Keratinocyte (primary cell): Measurements from ENCODE around the gene TCF23. TPM values are rescaled to one million over a fixed set of nuclear protein-coding genes. Genes with fewer than 3 reads are reported as not detected.

Source experiments
- DNase-seq: peaks from one replicate; pipeline ENCODE4 v3.0.0-alpha.2; 2011; ENCODE audit warnings: low read depth, missing footprints, low spot score
- FAIRE-seq: peaks from 2 replicates; lab custom pipeline; 2011; peaks lifted over from hg19 to GRCh38; lab: Jason Lieb, UNC
- H2AFZ ChIP-seq: 2 replicates; pipeline ENCODE4 v1.6.0; 2012; ENCODE audit warnings: low read length, control low read depth, inconsistent platforms; ENCODE audit not compliant: control insufficient read depth
- H3K27ac ChIP-seq: 2 replicates; pipeline ENCODE4 v1.5.1; 2011; ENCODE audit warnings: low read length; ENCODE audit not compliant: control insufficient read depth, insufficient read depth
- H3K27me3 ChIP-seq: 3 replicates; pipeline ENCODE4 v1.6.0; 2011; ENCODE audit warnings: low read length; ENCODE audit not compliant: control insufficient read depth, insufficient read depth; ENCODE audit errors: extremely low read depth
- H3K36me3 ChIP-seq, 2 experiments: 2 replicates in 1 of 2; 3 replicates in 1 of 2; pipeline ENCODE4 v1.5.1; 2011; ENCODE audit warnings: low read length in 2 of 2, mild to moderate bottlenecking in 1 of 2; ENCODE audit not compliant: control insufficient read depth in 2 of 2, insufficient read depth in 2 of 2; ENCODE audit errors: extremely low read depth in 1 of 2
- H3K4me1 ChIP-seq: 3 replicates; pipeline ENCODE4 v1.5.1; 2011; ENCODE audit warnings: low read length; ENCODE audit not compliant: control insufficient read depth, insufficient read depth; ENCODE audit errors: extremely low read depth
- H3K4me2 ChIP-seq: 3 replicates; pipeline ENCODE4 v1.6.0; 2011; ENCODE audit warnings: low read depth, low read length; ENCODE audit not compliant: control insufficient read depth, insufficient read depth; ENCODE audit errors: extremely low read depth
- H3K4me3 ChIP-seq, 3 experiments: fragments of 200-600 bp in 1 of 3; sonication (generic) in 1 of 3; 2 replicates in 2 of 3; 3 replicates in 1 of 3; pipeline ENCODE4 v1.5.1; 2011 to 2016; ENCODE audit warnings: low read length in 3 of 3, mild to moderate bottlenecking in 3 of 3, control low read depth in 2 of 3, inconsistent platforms in 1 of 3, low read depth in 1 of 3, mixed read lengths in 1 of 3, mixed run types in 1 of 3, moderate library complexity in 1 of 3; ENCODE audit not compliant: control insufficient read depth in 2 of 3, insufficient read depth in 2 of 3; ENCODE audit errors: extremely low read depth in 1 of 3
- H3K79me2 ChIP-seq: 2 replicates; pipeline ENCODE4 v1.6.0; 2012; ENCODE audit warnings: low read length; ENCODE audit not compliant: control insufficient read depth, insufficient read depth
- H3K9ac ChIP-seq: 3 replicates; pipeline ENCODE4 v1.6.0; 2011; ENCODE audit warnings: low read length; ENCODE audit not compliant: control insufficient read depth, insufficient read depth; ENCODE audit errors: extremely low read depth
- H3K9me1 ChIP-seq: 3 replicates; pipeline ENCODE4 v1.6.0; 2011; ENCODE audit warnings: low read length; ENCODE audit not compliant: control insufficient read depth, insufficient read depth; ENCODE audit errors: extremely low read depth
- H3K9me3 ChIP-seq: 2 replicates; pipeline ENCODE4 v1.5.1; 2012; ENCODE audit warnings: low read depth, low read length; ENCODE audit not compliant: control insufficient read depth
- H4K20me1 ChIP-seq: 3 replicates; pipeline ENCODE4 v1.6.0; 2011; ENCODE audit warnings: low read length; ENCODE audit not compliant: control insufficient read depth, insufficient read depth; ENCODE audit errors: extremely low read depth
- EZH2 ChIP-seq: IDR thresholded peaks from one replicate; pipeline ENCODE4 v1.6.1; 2012; ENCODE audit warnings: inconsistent platforms, mild to moderate bottlenecking, low read length, moderate library complexity
- dilution Hi-C: fragments of 300-500 bp; cut with MboI; formaldehyde crosslinking; loops from one replicate; pipeline ENCODE4 v1.7.0; 2020; ENCODE audit warnings: low sequenced_read_pairs; ENCODE audit not compliant: extremely low pct_ligation_motif_present
- polyA plus RNA-seq, 5 experiments: library from polyadenylated mRNA; depleted of rRNA in 3 of 5; stranded (reverse) in 3 of 5; stranded (forward) in 1 of 5; unstranded in 1 of 5; fragments of >200 nt; gene quantifications; 1 replicate in 1 of 5; 2 replicates in 3 of 5; 3 replicates in 1 of 5; pipeline versions ENCODE4 v1.2.1 to v1.2.3, GENCODE V29; 2011 to 2012; ENCODE audit warnings: missing spikeins in 2 of 5, low read depth in 1 of 5, low replicate concordance in 1 of 5
- TF ChIP-seq, protein P1 (sequence below), 3 experiments: IDR thresholded peaks in 1 of 3; conservative IDR thresholded peaks in 1 of 3; optimal IDR thresholded peaks in 1 of 3; 2 replicates in 2 of 3; 3 replicates in 1 of 3; pipeline versions ENCODE3 to v1.5.1; 2011; ENCODE audit warnings: low read length in 3 of 3, mild to moderate bottlenecking in 3 of 3, moderate library complexity in 2 of 3, control low read depth in 1 of 3, inconsistent platforms in 1 of 3; ENCODE audit not compliant: insufficient read depth in 2 of 3; ENCODE audit errors: extremely low read depth in 1 of 3

Gene TCF23
- polyA plus RNA-seq, 1 donor (not counting 4 experiments of a cell fraction or from before 2014, with no cell fraction given), result not detected

GRCh38 chr2:27160191-27160590 lies 11.4 kb downstream of the TCF23 start:
- no peak for TF ChIP-seq EZH2
- TF ChIP-seq, protein P1, sequence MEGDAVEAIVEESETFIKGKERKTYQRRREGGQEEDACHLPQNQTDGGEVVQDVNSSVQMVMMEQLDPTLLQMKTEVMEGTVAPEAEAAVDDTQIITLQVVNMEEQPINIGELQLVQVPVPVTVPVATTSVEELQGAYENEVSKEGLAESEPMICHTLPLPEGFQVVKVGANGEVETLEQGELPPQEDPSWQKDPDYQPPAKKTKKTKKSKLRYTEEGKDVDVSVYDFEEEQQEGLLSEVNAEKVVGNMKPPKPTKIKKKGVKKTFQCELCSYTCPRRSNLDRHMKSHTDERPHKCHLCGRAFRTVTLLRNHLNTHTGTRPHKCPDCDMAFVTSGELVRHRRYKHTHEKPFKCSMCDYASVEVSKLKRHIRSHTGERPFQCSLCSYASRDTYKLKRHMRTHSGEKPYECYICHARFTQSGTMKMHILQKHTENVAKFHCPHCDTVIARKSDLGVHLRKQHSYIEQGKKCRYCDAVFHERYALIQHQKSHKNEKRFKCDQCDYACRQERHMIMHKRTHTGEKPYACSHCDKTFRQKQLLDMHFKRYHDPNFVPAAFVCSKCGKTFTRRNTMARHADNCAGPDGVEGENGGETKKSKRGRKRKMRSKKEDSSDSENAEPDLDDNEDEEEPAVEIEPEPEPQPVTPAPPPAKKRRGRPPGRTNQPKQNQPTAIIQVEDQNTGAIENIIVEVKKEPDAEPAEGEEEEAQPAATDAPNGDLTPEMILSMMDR (optimal IDR thresholded peaks at IDR 0.05 in 1 of 3, IDR thresholded peaks at IDR 0.05 in 1 of 3, conservative IDR thresholded peaks at IDR 0.05 in 1 of 3; ENCODE audit: extremely low read depth in 1 of 3, insufficient read depth in 2 of 3, low read length in 3 of 3), result no peak
- no peak overlapping the region for H2AFZ ChIP-seq
- FAIRE-seq, result no peak

DNA sequence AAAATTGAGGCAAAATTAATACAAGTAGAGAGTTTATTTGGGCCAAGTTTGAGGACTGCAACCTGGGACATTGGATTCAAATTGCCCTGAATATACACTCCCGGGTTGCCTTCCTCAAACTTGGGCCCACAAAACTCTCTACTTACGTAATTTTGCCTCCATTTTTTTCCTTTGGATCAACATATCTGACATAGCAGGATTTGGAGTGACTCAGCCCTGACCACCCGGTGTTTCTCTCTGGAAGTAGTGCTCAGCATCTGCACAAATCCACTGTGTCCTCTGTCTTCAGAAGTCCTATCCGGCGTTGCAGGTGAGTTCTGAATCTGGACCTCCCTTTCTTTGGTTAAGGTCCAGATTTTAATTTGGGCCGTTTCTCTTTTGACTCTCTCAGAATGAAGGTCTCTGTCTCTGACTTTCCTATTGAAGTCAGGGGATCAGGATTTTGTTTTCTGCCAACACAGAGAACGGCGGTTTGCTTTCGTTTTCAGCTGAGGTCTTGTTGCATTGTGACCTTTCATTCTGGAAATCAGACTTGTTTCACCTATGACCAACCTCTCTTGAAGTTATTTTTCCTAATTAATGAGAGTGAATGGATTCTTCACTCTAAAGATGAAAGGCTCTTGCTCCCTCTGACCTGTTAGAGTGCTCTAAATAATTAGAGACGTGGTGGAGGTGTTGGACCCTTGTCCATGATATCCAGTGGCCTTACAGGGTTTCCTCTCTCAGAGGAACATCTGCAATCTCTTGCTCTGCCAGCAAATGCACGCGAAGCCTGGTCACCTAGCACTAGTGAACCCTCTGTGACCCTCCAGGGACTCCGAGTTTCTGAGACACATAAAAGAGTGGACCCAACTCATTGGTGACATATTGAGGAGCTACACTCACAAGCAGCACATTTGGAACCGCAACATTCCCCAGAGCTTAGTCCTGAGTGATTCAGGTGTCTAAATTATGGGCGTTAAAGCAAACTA lies 13.6 kb downstream of the TCF23 start:
- Histone ChIP-seq H3K9me1 (no peaks in the 10 kb centered on the region), H3K4me2 (no peak overlapping the region)
- dilution Hi-C loops, result no loop called here

More at GRCh38 chr2:27160191-27160590, 11.4 kb downstream of the TCF23 start:
- H3K9me3 ChIP-seq, result no peaks in the 10 kb centered on the region
- no peaks in the 10 kb centered on the region for H3K36me3 ChIP-seq
- H3K79me2 ChIP-seq, result no peaks in the 10 kb centered on the region
- no peaks in the 10 kb centered on the region for H3K27me3 ChIP-seq
- H3K4me3 ChIP-seq, result no peak overlapping the region
- H3K9me1 ChIP-seq, result no peaks in the 10 kb centered on the region
- no peak overlapping the region for H3K27ac ChIP-seq
- no peak for DNase-seq
- no peaks in the 10 kb centered on the region for H4K20me1 ChIP-seq
- peaks cover 3% of the 10 kb centered on the region for H3K4me1 ChIP-seq
- H3K4me2 ChIP-seq, result no peak overlapping the region
- dilution Hi-C loops, result no loop called here
- no peak overlapping the region for H3K9ac ChIP-seq

More for the DNA sequence above, 13.6 kb downstream of the TCF23 start:
- TF ChIP-seq EZH2, result no peak
- TF ChIP-seq, protein P1 (optimal IDR thresholded peaks at IDR 0.05 in 1 of 3, IDR thresholded peaks at IDR 0.05 in 1 of 3, conservative IDR thresholded peaks at IDR 0.05 in 1 of 3; ENCODE audit: extremely low read depth in 1 of 3, insufficient read depth in 2 of 3, low read length in 3 of 3), result no peak
- H4K20me1 ChIP-seq, result no peaks in the 10 kb centered on the region
- no peaks in the 10 kb centered on the region for H3K36me3 ChIP-seq
- H3K9ac ChIP-seq, result no peak overlapping the region
- H3K4me1 ChIP-seq, result peaks cover 5% of the 10 kb centered on the region
- no peak for FAIRE-seq
- no peak overlapping the region for H3K27ac ChIP-seq
- H3K4me3 ChIP-seq, result no peak overlapping the region
- no peaks in the 10 kb centered on the region for H3K9me3 ChIP-seq
- H3K79me2 ChIP-seq, result no peaks in the 10 kb centered on the region
- no peak overlapping the region for H2AFZ ChIP-seq
- no peaks in the 10 kb centered on the region for H3K27me3 ChIP-seq
- DNase-seq, result no peak
